T-helper 1 cell (primary cell): ENCODE data around the gene LRRC47.
A peak's percentile ranks its signal among the peaks of the same experiment; 100 is the strongest.

Experiments
- DNase-seq, 5 donors: peaks; one replicate each; pipeline ENCODE4 v3.0.0-alpha.2; 2012 to 2020

Gene LRRC47

DNA sequence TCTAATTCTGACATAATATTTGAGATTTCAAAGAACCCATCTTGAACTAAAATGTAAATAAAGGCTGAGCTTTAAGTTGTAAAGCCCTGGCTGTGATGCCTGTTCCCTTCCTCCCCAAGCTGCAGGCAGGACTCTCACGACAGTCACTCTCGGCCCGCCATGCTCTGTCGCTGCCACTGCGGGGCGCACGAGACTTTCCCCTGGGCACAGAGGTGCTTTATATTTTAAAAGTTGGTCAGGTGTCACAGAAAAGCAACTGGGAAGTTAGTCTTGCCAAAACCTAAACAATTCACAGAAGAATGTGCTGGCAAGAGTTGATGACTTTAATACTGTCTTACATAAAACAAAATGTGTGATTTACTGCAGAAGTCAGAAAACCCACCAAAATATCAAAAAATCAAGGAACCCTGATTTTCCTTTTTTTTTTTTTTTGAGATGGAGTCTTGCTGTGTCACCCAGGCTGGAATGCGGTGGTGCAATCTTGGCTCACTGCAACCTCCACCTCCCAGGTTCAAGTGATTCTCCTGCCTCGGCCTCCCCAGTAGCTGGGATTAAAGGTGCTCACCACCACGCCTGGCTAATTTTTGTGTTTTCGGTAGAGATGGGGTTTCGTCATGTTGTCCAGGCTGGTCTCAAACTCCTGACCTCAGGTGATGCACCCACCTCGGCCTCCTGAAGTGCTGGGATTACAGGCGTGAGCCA, 10.7 kb downstream of the LRRC47 start:
- DNase-seq: no peak

DNA sequence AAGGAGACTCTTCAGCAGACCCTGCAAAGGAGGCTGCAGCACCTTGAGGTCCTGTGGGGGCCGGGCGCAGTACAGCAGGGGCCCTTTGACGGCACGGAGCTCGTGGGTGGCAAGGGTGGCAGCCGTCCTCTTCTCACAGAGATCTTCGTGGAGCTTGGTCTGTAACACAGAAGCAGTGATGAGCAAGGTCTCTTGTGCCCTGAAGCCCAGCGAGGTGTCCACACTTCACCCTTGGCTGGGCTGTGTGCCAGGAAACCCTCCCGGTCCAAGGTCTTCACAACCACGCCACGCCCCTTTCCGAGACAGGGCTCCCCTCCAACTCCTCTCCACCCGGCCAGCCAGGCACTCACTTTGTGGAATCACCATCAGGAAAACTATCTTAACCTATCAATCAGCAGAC, 11.3 kb downstream of the LRRC47 start:
- no peak for DNase-seq

DNA sequence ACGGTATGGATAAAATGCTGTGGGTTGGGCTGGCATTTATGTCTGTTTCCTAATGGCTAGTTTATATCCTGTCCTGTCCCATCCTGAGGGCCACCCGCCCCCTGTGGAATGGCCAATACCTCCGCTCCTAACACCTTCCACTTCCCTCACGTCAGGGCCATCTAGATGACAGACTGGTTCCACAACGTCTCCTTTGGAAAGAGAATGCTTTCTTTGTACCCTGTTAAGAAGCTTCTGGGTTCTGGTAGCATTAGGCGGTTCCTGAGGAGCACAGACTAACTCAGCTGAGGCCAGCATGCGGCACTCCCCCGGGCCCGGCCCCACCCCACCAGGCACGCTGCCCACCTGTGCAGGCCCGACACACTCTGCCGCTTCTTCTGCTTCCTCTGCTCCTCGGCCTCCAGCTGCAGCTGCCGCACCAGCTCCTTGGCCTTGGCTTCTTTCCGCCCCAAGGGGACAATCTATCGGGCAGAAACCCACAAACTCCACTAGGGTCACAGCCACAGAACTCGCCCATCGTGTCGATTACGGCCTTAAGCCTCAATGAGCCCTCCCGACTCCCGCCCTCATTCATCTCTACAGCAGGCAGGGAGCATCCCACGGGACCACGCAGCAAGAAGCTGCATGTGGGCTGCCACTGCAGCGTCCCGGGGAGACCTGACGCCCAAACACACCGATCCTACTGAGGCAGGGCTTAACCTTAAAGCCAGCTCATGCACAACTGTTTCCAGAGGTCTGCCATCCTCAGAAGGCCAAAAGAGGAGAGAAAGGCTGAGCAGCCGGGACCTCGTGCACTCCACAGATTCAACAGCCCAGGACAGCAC, 12.4 kb downstream of the LRRC47 start:
- DNase-seq: no peak

DNA sequence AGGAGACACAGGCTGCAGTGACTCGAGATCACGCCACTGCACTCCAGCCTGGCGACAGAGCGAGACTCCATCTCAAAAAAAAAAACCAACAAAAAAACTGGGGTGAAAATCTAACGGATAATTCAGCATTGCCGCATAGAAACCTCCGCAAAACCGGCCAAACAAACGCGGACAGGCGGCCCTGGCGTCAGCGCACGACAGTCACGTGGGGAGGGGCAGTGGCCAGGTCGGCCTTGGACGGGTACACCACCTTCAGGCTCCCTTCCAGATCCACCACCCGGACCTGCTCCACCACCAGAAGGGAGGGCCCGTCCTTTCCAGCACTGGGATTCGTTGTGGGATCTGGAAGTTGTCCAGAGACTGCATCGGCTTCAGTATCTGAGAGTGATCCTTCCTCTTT, 15.4 kb downstream of the LRRC47 start:
- no peak for DNase-seq

DNA sequence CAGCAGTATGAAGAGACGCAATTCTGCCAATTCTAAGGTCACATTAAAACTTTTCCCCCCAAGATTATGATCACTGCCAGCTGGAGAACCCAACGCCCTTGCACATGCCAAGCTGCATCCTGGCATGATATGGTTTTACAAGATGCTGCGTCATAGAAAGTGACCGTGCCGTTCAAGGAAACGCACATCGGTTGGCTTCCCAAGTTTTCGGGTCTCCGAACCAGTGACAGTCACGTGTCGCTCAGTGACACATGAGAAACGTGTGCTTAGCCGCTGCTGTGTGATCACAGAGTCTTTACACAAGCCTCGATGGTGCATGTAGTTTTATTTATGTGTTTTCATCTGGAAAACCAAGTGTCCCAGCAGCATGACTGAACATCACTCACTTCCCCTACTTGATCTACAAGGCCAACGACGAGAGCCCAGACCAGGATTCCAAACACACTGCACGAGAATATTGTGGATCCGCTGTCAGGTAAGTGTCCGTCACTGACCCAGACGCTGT, 16.3 kb downstream of the LRRC47 start:
- DNase-seq: no peak

DNA sequence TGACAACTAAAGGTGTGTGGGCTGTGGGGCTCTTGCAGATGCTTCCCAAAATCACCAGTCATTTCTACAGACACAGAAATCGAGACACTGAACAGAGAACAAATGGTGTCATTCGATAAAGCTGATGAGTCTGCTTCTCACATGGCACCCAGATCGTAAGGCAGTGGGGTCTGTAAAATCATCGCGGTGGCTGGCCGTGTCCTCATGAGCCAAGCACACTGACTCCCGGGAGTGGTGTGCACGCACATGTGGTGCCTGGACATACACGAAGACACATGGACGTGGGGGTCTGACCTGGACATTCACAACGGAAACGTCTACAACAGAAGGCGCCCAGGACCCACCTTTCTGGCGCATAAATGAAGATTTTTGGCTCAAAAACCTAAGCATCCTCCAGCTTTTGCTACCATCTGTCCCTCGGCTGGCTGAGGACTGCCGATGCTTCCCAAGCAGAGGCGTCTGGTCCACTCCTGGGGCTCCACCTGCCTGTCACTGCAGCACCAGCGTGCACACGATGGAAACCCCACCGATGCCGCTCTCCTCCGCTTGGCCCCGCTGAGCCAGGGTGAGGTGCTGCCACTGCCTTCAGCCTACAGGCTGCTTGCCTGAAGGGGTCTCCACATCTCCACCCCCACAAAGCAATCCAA, 16.9 kb downstream of the LRRC47 start:
- DNase-seq: no peak

DNA sequence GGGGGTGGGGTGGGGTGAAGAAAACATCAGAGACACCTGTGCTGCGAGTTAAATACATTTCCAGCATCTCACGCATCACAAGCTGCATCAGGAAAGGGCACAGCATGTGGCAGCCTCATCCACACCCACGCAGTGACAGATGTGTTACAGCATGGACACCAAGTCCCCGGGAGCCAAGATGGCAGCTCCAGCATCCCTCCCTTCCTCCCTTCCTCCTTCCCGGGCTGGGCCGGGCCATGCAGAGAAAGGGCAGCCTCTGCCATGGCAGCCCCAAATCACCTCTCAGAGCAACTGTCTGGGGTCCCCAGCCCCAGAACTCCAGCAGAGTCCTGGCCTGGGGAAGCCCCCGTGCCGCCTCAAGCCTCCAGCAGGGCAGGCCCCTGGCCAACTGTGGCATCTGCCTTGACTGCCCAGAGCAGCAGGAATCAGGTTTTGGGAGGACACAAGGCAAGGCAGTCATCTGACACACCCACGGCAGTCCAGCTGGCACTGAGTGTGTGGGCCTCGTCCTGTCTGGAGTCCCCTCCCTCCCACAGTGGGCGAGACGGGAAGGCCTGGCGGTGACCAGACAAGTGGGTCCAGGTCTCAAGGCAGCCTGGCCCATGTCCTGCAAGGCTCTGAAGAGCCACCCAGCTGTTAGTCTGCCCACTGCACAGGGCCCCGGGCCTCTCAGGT, 17.6 kb downstream of the LRRC47 start:
- DNase-seq: no peak

DNA sequence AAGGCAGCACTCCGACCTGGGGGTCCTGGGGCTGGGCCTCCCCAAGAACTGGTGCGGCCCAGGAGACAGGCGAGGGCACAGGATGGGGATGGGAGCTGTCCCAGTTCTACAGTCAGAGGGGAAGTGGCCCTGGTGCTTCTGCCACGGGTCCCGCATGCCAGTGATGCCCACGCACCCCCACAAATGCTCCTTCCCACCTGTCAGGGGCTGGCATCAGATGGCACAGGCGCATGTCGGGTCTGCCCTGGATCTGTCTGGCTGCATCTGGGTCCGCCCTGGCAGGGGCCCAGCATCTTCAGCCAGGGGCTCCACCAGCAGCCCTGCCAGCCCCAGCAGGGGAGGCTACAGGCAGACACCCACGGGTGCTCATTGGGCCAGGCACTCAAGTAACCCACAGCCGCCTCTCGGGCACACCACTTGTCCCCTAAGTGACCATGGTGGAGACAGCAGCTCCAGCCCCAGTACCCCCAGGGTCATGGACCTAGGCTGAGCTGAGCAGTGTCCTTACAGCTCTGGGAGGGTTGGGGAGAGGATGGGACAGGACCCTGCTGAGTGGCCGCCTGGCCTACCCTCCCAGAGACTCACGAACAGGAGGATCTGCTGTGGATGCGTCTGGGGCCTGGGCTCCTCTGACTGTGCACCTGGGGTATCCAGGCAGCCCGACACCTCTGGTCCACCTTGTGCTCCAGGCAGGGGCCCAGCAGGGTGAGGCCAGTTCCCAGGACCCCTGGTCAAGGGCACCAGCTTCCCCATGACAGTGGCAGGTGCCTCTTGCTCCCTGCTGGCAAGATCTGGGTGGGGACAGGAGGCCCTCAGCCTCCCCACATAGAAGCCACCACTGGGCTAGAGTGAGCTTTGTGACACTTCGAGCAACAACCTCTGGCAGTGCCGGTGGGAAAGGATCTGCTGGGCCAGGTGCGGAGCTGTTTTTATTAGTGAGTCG, 18.4 kb downstream of the LRRC47 start:
- DNase-seq: no peak

DNA sequence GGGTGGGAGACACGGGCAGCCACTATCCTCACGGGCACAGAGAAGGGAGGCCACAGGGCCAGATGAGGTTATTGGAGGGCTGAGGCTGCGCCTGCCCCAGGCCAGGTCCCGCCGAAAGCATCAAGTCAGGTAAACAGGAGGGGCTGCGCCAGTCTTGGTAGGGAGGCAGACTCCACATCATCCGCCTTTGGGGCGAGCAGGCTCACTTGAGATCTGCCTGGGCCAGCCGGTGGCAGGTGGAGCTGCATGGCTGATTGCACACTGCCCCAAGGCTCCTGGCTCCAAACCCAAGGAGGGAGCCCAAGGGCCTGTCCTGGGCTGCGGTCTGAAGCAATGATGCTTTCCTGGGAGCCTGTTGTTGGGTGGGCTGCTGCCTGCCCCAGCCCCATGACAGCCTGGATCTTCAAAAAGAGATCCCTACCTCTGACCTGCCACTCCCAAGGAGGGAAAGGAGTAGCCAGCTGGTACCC, 19.2 kb downstream of the LRRC47 start:
- no peak for DNase-seq

DNA sequence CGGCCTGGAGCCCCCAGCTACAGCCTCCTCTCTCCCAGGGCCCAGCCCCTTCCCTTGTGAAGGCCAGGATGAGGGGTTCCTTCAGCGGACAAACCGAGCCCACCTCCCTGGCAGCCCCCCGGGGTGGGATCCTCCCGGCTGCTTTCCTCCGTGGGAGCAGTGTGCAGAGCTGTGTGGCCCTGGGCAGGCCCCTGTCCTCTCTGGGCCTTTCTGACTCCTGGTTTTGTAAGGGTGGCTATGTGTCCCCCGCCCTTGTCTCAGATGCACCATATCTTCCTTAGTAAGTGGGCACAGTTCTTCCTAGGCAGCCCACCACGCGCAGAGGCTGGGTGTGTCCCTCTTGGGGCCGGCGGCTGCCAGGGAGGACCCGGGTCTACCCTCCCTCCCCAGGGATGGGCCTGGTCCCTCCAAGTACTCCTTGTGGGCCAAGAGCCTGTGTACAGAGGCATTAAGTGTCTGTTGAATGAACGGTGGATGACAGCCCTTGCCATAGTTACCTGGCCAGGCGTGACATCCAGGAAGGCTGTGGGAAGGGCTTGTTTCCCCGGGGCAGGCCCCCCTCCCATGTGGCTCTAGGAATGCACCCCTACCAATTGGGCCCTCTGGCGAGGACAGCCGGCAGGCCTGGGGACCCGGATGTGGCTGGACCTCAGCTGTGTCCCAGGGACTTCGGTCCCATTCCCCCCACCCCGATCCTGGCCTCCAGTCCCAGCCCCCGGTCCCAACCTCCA, 19.9 kb downstream of the LRRC47 start:
- no peak for DNase-seq

DNA sequence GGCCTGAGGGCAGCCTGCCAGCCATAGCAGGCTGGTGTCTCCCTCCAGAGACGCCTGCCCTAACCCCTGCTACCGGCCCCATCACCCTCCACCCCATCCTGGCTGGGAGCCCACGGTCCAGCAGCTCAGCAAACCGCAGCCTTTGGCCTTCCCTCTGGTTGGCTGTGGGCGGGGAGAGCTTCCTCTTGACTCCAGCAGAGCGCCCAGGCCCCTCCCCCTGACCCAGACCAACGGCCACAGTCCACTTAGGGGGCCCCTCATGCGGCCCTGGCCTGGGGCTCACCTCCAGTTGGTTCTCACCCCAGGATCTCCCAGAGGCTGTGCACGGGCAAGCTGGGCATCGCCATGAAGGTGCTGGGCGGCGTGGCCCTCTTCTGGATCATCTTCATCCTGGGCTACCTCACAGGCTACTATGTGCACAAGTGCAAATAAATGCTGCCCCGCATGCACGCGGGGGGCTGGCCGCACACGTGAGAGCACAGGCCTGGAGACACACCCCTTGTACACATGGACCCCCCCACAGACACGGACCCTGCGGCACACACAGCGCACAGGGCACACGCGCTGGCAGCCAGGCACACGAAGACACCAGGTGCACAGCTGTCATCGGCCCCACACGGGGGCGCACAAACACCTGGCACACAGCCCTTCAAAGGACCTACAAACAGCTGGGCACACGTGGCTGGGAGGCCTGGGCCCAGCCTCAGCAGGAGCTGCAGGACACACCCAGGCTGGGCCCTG, 20.6 kb downstream of the LRRC47 start:
- DNase-seq: peak in 3 of 5 donors; percentile 29 to 64 (median 39)

DNA sequence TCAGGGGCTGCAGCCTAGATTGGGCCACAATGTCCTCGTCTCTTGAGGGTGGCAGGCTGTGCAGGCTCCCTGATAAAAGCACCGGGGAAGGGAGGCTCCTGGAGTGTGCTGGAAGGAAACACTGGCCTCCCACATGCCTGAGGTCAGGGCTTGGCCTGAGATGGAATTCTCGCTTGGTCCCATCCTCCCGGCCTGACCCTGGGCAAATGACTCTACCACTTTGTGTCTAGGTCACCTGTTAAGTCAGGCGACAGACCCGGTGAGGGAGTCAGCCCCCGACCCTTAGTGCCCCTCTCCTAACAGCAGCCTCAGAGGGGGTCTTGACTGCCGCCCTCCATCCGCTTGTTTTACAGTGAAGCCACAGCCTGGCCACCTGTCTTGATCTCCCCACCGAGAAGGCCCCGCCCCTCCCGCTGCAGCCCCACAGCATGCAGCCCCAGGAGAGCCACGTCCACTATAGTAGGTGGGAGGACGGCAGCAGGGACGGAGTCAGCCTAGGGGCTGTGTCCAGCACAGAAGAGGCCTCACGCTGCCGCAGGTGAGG, 21.3 kb downstream of the LRRC47 start:
- no peak for DNase-seq

DNA sequence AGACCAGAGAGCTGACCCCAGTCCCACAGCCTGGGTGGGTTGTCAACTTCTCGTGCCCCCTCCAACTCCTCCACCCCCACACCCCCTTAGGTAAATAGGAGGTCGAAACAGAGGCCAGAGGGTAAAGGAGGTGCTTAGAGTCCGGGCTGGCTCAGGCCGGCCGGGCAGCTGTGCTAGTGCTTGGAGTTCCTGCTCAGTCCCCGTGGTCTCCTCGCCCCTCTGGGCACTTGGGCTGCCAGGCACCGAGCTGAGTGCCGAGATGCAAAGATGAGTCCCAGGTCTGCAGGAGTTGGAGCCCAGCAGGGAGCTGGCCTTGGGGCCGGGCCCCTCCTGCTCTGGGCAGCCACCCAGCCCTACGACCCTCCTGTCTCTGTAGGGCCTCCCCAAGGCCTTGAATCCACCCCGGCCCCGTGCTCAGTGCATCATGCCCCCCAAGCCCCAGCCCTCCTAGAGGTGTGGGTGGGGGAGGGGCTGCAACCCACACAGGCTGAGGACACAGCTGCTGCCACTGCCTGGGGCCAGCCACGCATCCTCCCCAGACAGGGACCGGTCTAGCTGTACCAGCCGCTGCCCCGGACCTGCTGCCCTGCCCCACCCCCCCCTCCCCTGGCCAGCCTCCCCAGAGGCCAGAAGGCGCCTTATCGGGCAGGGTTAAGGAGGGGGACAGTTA, 21.9 kb downstream of the LRRC47 start:
- no peak for DNase-seq

DNA sequence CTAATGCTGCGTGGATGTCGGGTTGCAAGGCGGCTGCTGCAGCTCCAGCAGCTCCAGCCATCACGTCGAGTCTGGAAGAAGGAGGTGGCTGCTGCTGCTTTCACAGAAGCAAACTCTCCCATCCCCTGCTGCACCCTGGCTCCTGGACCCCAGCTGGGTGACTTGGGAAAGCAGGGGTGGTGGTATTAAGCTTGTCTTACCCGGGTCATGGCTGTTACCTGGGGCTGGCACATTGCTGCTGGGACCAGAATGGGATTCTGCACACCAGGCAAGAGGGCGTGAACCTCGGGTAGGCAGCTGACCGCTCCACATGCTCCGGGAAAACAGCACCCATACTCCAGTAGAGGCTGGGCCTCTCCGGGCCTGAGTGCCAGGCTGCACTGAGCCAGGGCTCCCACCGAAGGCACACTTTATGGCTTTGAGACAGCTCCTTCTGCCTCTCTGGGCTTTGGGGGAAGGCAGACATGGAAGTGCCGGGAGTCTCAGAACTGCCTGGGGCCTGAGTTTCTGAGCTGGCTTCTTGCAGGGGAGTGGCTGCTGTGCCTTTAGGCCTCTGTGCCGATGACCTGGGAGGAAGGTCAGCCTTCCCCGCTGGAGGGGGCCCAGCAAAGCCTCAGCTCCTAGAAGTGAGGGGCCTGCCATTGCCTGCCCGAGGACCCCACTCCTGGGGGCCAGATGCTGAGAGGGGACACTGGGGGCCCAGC, 22.6 kb downstream of the LRRC47 start:
- DNase-seq: no peak

DNA sequence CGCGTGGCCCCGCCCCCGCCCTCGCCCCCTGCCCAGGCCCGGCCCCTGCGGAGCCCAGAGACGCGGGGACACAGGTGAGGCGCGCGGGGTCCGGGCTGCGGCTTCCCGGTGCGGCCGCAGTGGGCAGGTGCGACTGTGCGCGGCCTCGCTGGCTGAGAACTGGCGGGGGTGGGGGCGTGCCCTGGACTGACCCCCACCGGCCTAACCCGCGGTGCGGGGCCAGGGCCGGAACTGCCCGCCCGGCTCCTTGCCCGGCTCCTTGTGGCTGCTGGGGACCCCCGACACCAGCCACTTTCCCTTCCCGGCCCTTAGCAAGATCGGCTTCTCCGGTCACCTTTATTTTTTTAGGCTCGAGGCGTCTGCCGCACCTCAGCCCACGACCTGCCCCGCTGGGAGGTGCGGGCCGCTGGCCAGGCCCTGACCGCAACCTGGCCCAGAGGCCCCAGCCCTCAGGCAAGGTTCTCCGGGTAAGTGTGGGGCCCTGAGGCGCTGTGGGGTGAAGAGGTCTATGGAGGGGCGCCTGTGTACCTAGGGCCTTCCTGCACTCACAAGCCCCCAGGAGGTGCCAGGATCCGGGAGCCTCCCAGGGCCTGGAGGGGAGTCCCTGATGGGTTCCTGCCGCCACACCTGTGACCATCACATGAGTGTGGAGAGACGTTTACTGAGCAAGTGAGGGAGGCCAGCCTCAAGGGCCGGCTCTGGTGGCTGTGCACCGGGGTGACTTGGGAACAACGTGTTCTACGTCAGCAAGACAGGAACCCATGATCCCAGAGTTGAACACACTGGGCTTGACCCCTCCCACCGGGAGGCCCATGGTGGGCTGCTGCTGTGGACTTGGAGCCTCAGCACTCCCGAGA, 23.4 kb downstream of the LRRC47 start, which contains the start of gene SMIM1:
Gene SMIM1 (plus strand): TSS at position 35 of the 857 bp plus-strand sequence. CDS start 2,625 bp downstream, outside the sequence.
- DNase-seq: no peak

DNA sequence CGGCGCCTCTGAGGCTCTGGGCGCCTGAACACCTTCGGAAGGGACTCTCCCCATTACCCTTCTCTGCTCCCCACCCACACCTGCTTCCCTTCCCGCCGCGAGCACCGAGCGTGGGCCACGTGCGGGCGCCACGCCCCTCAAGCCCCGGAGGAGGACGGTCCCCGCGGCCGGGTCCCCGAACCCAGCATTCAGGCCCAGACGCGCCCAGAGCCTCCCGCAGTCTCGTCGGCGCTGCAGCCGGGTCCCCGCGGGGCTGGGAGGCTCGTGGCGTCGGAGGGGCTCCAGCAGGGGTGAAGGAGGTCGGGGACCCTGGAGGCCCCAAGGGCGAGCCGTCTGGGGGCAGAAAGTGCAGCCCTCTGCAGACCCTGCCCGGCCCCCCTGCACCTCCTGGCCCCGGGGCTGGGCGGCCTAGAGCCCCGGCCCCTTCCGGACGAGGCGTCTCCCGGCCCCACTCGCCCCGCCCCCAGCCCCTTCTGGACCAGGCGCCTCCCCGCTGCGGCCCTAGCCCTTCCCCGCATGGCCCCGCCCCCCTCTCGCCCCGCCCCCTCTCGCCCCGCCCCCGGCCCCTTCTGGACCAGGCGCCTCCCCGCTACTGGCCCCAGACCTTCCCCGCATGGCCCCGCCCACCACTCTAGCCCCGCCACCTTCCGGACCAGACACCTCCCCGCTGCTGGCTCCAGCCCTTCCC, 24.1 kb downstream of the LRRC47 start:
- peak; percentile 83 to 87 (median 86) for DNase-seq
